Activated B cell treated with CpG ODN at 0.5 μM for 24 hours (primary cell): ENCODE measurements around the gene LNX2. TPM values are rescaled to one million over a fixed set of nuclear protein-coding genes. Genes with fewer than 3 reads are reported as not detected.

Experiments used
- ATAC-seq: fragments of 200-7000 bp; cut with Tn5 transposase; one replicate; pipeline ENCODE4 v1.10.0; 2021; ENCODE audit warnings: low read depth, mild to moderate bottlenecking, moderate library complexity
- CTCF ChIA-PET: fragments of 350-600 bp; sonication (Branson Sonifier 250); formaldehyde crosslinking; loops from one replicate; lab custom pipeline; 2021; ENCODE audit warnings: antibody characterized with exemption; lab: Charles Lee
- POLR2A ChIA-PET: fragments of 350-600 bp; sonication (Branson Sonifier 250); formaldehyde crosslinking; loops from one replicate; lab custom pipeline; 2021; ENCODE audit warnings: antibody characterized with exemption; lab: Charles Lee
- DNase-seq: peaks from one replicate; pipeline ENCODE4 v3.0.0; 2022
- H3K27ac Mint-ChIP-seq: one replicate; pipeline ENCODE4 v1.8.0; 2020; ENCODE audit warnings: mixed read lengths
- H3K27me3 Mint-ChIP-seq: one replicate; pipeline ENCODE4 v1.8.0; 2021; ENCODE audit warnings: mixed read lengths
- H3K36me3 Mint-ChIP-seq: one replicate; pipeline ENCODE4 v1.8.0; 2021; ENCODE audit warnings: low read depth, mixed read lengths
- H3K4me1 Mint-ChIP-seq: one replicate; pipeline ENCODE4 v1.8.0; 2021; ENCODE audit warnings: mixed read lengths
- H3K4me3 Mint-ChIP-seq: one replicate; pipeline ENCODE4 v1.8.0; 2020; ENCODE audit warnings: mild to moderate bottlenecking, mixed read lengths
- H3K9me3 Mint-ChIP-seq: one replicate; pipeline ENCODE4 v1.8.0; 2020; ENCODE audit warnings: mixed read lengths
- intact Hi-C: fragments of 100-400 bp; cut with micrococcal nuclease; formaldehyde crosslinking; loops from one replicate; pipeline ENCODE4 v1.15.1; 2024
- total RNA-seq: library from RNA; stranded (reverse); gene quantifications from 2 replicates; pipeline ENCODE4 v1.2.3, GENCODE V29; 2022
- TF ChIP-seq, protein P1 (sequence below): fragments of 200-600 bp; IDR thresholded peaks from one replicate; pipeline ENCODE4 v1.8.0; 2022; ENCODE audit warnings: antibody characterized with exemption, mild to moderate bottlenecking

LNX2 gene
- total RNA-seq, 1 donor from 2014 or later, result 7.1 TPM

GRCh38 chr13:27504128-27504867 lies 116.0 kb downstream of the LNX2 start:
- Mint-ChIP-seq H3K27me3 (no peaks in the 10 kb centered on the region), H3K27ac (no peak overlapping the region), H3K4me1 (peaks cover 4% of the 10 kb centered on the region), H3K9me3 (no peaks in the 10 kb centered on the region), H3K36me3 (no peaks in the 10 kb centered on the region), H3K4me3 (no peak overlapping the region)
- no peak for ATAC-seq
- ChIA-PET CTCF (no interaction called here), POLR2A (interaction anchor here (1.0 kb wide), 1 partner anchor 11 kb away, joined by 3 read pairs; no protein-coding TSS in a partner anchor)
- intact Hi-C loops, result no loop called here
- no peak for DNase-seq
- TF ChIP-seq, protein P1, sequence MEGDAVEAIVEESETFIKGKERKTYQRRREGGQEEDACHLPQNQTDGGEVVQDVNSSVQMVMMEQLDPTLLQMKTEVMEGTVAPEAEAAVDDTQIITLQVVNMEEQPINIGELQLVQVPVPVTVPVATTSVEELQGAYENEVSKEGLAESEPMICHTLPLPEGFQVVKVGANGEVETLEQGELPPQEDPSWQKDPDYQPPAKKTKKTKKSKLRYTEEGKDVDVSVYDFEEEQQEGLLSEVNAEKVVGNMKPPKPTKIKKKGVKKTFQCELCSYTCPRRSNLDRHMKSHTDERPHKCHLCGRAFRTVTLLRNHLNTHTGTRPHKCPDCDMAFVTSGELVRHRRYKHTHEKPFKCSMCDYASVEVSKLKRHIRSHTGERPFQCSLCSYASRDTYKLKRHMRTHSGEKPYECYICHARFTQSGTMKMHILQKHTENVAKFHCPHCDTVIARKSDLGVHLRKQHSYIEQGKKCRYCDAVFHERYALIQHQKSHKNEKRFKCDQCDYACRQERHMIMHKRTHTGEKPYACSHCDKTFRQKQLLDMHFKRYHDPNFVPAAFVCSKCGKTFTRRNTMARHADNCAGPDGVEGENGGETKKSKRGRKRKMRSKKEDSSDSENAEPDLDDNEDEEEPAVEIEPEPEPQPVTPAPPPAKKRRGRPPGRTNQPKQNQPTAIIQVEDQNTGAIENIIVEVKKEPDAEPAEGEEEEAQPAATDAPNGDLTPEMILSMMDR, result no peak

DNA sequence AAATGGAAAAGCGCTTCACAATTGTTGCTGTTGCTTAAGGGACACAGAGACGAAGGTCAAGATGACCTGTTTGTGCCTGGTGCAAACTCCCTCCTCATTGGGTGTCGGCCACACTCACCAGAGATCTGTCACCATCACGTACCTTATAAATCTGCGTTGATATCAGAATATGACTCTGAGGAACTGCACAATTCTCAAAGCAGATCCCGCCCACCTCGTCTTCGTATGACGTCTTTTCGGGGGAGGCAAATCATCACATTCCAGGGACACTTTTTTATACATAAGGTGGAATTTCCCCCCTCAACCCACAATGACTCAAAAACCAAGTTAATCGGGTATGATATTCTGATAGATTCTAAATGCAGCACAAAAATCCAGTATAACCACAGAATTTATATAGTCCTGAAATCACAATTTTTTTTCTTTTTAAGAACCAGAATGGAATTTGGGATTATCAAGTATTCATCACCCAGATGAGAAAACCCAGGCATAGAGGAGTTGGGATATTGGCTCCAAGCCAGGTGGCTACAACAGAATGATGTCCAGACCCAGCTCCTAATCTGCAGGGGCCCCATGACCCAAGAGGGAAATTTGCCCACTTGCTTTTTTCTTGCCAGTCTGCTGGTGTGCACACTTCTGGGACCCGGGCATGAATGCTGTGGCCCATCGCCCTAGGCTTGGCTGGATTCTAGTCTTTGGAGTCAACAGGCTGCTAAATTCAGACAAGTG lies 119.4 kb downstream of the LNX2 start:
- no peaks in the 10 kb centered on the region for H3K36me3 Mint-ChIP-seq
- no peak overlapping the region for H3K27ac Mint-ChIP-seq
- ChIA-PET CTCF (no interaction called here), POLR2A (no interaction called here)
- no peak overlapping the region for H3K4me3 Mint-ChIP-seq
- ATAC-seq (no peak), DNase-seq (no peak)
- H3K27me3 Mint-ChIP-seq, result no peaks in the 10 kb centered on the region
- no peaks in the 10 kb centered on the region for H3K9me3 Mint-ChIP-seq
- intact Hi-C loops, result no loop called here
- peaks cover 3% of the 10 kb centered on the region for H3K4me1 Mint-ChIP-seq
- TF ChIP-seq, protein P1, result no peak

DNA sequence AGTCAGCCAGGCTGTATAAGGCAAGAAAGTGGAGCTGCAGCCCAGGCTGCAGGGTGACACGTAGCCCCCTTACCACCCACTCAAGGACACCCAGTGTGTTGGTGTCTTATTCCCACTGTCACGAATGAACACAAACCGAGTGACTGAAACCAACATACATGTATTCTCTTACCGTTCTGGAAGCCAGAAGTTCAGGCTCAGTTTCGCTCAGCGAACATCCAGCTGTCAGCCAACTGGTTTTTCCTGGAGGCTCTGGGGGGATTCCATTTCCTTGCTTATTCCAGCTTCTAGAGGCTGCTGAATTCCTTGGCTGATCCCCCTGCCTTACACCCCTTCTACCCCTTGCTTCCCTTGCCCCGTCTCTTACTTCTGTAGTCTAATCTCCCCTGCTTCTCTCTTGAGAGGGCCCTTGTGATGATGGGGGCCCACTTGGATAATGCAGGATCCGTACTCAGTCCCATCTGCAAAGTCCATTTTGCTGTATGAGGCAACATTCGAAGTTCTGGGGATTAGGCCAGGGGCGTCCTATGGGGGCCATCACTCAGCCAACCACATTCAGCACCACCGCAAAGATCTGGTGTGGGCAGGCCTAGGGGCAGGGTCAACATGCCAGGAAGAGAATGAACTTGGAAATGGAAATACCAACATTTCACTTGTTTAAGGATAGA lies 122.6 kb downstream of the LNX2 start:
- Mint-ChIP-seq H3K4me1 (no peaks in the 10 kb centered on the region), H3K27ac (no peak overlapping the region), H3K4me3 (no peak overlapping the region), H3K27me3 (no peaks in the 10 kb centered on the region), H3K9me3 (no peaks in the 10 kb centered on the region), H3K36me3 (no peaks in the 10 kb centered on the region)
- CTCF ChIA-PET, result interaction anchor here (0.9 kb wide), 1 partner anchor 36 kb away, joined by 3 read pairs; no protein-coding TSS in a partner anchor
- POLR2A ChIA-PET, result no interaction called here
- DNase-seq, result no peak
- TF ChIP-seq, protein P1, result no peak
- no peak for ATAC-seq
- intact Hi-C loops, result no loop called here

GRCh38 chr13:27496536-27497273 lies 123.6 kb downstream of the LNX2 start:
- H3K4me1 Mint-ChIP-seq, result no peaks in the 10 kb centered on the region
- TF ChIP-seq, protein P1, result no peak
- intact Hi-C loops, result no loop called here
- no peak overlapping the region for H3K4me3 Mint-ChIP-seq
- ATAC-seq (no peak), DNase-seq (no peak)
- CTCF ChIA-PET, result interaction anchor here (0.9 kb wide), 1 partner anchor 37 kb away, joined by 3 read pairs; no protein-coding TSS in a partner anchor
- POLR2A ChIA-PET, result no interaction called here
- H3K27ac Mint-ChIP-seq, result no peak overlapping the region
- H3K36me3 Mint-ChIP-seq, result no peaks in the 10 kb centered on the region
- H3K9me3 Mint-ChIP-seq, result no peaks in the 10 kb centered on the region
- H3K27me3 Mint-ChIP-seq, result no peaks in the 10 kb centered on the region
